HepG2 (cell line): ENCODE results near the gene PGGT1B. TPM values are rescaled to one million over a fixed set of nuclear protein-coding genes. Genes with fewer than 3 reads are reported as not detected.

ENCODE experiments used
- DNMT3B ChIP-seq: conservative IDR thresholded peaks from 2 replicates; pipeline ENCODE4 v1.6.1; 2016; ENCODE audit warnings: missing biosample characterization, control low read depth
- DPF2 ChIP-seq: sonication (generic); formaldehyde crosslinking; IDR thresholded peaks from 2 replicates; pipeline ENCODE4 v1.4.0; 2020; ENCODE audit warnings: mild to moderate bottlenecking, low read depth, missing genetic modification reagents, borderline replicate concordance
- ERF ChIP-seq: IDR thresholded peaks from 2 replicates; pipeline ENCODE4 v1.6.1; 2018; ENCODE audit warnings: missing biosample characterization, missing genetic modification reagents
- FIP1L1 ChIP-seq: fragments of 200-400 bp; formaldehyde crosslinking; IDR thresholded peaks from 2 replicates; pipeline ENCODE4 v1.6.1; 2018; ENCODE audit warnings: low read depth, mild to moderate bottlenecking, low read length, moderate library complexity, borderline replicate concordance; ENCODE audit not compliant: insufficient read depth
- FOSL1 ChIP-seq: sonication (generic); formaldehyde crosslinking; IDR thresholded peaks from 2 replicates; pipeline ENCODE4 v1.9.0; 2021; ENCODE audit warnings: missing genetic modification reagents, borderline replicate concordance
- FOXA3 ChIP-seq: IDR thresholded peaks from 2 replicates; pipeline ENCODE4 v1.6.1; 2016; ENCODE audit warnings: missing genetic modification reagents, missing compliant biosample characterization
- GZF1 ChIP-seq: sonication (generic); formaldehyde crosslinking; IDR thresholded peaks from 2 replicates; pipeline ENCODE4 v1.5.1; 2020; ENCODE audit warnings: mild to moderate bottlenecking, missing genetic modification reagents
- HDAC1 ChIP-seq: sonication (generic); formaldehyde crosslinking; IDR thresholded peaks from 2 replicates; pipeline ENCODE4 v1.5.1; 2020; ENCODE audit warnings: mild to moderate bottlenecking, missing genetic modification reagents
- HHEX ChIP-seq: IDR thresholded peaks from 2 replicates; pipeline ENCODE4 v1.6.1; 2016; ENCODE audit warnings: control low read depth
- HNRNPLL ChIP-seq: fragments of 200-400 bp; formaldehyde crosslinking; IDR thresholded peaks from 2 replicates; pipeline ENCODE4 v1.6.1; 2017; ENCODE audit warnings: mild to moderate bottlenecking, low read depth, low read length; ENCODE audit not compliant: poor library complexity, severe bottlenecking
- POLR2A ChIP-seq, 2 experiments: IDR thresholded peaks; 2 replicates each; pipeline ENCODE4 v1.6.1; 2011; ENCODE audit warnings: low read depth in 2 of 2, low read length in 2 of 2, mild to moderate bottlenecking in 1 of 2, moderate library complexity in 1 of 2; ENCODE audit not compliant: insufficient read depth in 1 of 2
- PTBP1 ChIP-seq: fragments of 200-400 bp; formaldehyde crosslinking; IDR thresholded peaks from 2 replicates; pipeline ENCODE4 v1.6.1; 2018; ENCODE audit warnings: low read length, low read depth; ENCODE audit not compliant: poor library complexity, severe bottlenecking
- SIN3A ChIP-seq: IDR thresholded peaks from 2 replicates; pipeline ENCODE4 v1.6.1; 2011; ENCODE audit warnings: low read depth, mild to moderate bottlenecking, control low read depth, low read length, borderline replicate concordance
- SMAD9 ChIP-seq: sonication (generic); formaldehyde crosslinking; IDR thresholded peaks from 2 replicates; pipeline ENCODE4 v1.5.1; 2020; ENCODE audit warnings: mild to moderate bottlenecking, missing genetic modification reagents
- SP140L ChIP-seq: sonication (generic); formaldehyde crosslinking; IDR thresholded peaks from 2 replicates; pipeline ENCODE4 v1.4.0; 2020; ENCODE audit warnings: missing genetic modification reagents, borderline replicate concordance
- TARDBP ChIP-seq: sonication (generic); formaldehyde crosslinking; IDR thresholded peaks from 2 replicates; pipeline ENCODE4 v1.8.0; 2022; ENCODE audit warnings: mild to moderate bottlenecking, missing genetic modification reagents
- TP53 ChIP-seq: sonication (generic); formaldehyde crosslinking; conservative IDR thresholded peaks from 2 replicates; pipeline ENCODE4 v1.4.0; 2020; ENCODE audit warnings: missing genetic modification reagents
- ZNF296 ChIP-seq: sonication (generic); formaldehyde crosslinking; conservative IDR thresholded peaks from 2 replicates; pipeline ENCODE4 v1.5.0; 2020; ENCODE audit warnings: mild to moderate bottlenecking, missing genetic modification reagents
- ZNF530 ChIP-seq: sonication (generic); formaldehyde crosslinking; IDR thresholded peaks from 2 replicates; pipeline ENCODE4 v1.5.0; 2020; ENCODE audit warnings: low read depth, mild to moderate bottlenecking, missing genetic modification reagents
- ZNF772 ChIP-seq: sonication (generic); formaldehyde crosslinking; IDR thresholded peaks from 2 replicates; pipeline ENCODE4 v1.5.0; 2020; ENCODE audit warnings: mild to moderate bottlenecking, missing genetic modification reagents
- ZNF816 ChIP-seq: sonication (generic); formaldehyde crosslinking; IDR thresholded peaks from 2 replicates; pipeline ENCODE4 v1.8.0; 2022; ENCODE audit warnings: missing genetic modification reagents, mild to moderate bottlenecking, borderline replicate concordance
- polyA plus RNA-seq, 8 experiments: library from polyadenylated mRNA; depleted of rRNA in 3 of 8; stranded (reverse) in 7 of 8; unstranded in 1 of 8; fragments of >200 nt; fragmentation: Illumina TruSeq in 4 of 8; extraction: Trizol in 4 of 8; gene quantifications; 2 replicates each; pipeline versions ENCODE4 v1.2.1 to v1.2.3, GENCODE V29; 2011 to 2016; ENCODE audit warnings: low read depth in 4 of 8, missing spikeins in 1 of 8, mixed read lengths in 1 of 8; ENCODE audit not compliant: insufficient read depth in 1 of 8
- total RNA-seq, 5 experiments: library from RNA; depleted of rRNA; stranded (reverse); fragments of >200 nt; fragmentation: Illumina TruSeq; extraction: Trizol; gene quantifications; 2 replicates each; pipeline ENCODE4 v1.2.3, GENCODE V29; 2016; ENCODE audit warnings: low read depth in 1 of 5
- TF ChIP-seq, protein P1 (sequence below): IDR thresholded peaks from 2 replicates; pipeline ENCODE4 v1.6.1; 2016; ENCODE audit warnings: low read depth, borderline replicate concordance
- TF ChIP-seq, protein P2 (sequence below): sonication (generic); formaldehyde crosslinking; IDR thresholded peaks from 2 replicates; pipeline ENCODE4 v1.5.1; 2020; ENCODE audit warnings: missing genetic modification reagents, mild to moderate bottlenecking, borderline replicate concordance
- TF ChIP-seq, protein P3 (sequence below): sonication (generic); formaldehyde crosslinking; IDR thresholded peaks from 2 replicates; pipeline ENCODE4 v1.4.0; 2020; ENCODE audit warnings: missing genetic modification reagents
- TF ChIP-seq, protein P4 (sequence below): sonication (generic); formaldehyde crosslinking; IDR thresholded peaks from 2 replicates; pipeline ENCODE4 v1.5.0; 2020; ENCODE audit warnings: mild to moderate bottlenecking, missing genetic modification reagents
- TF ChIP-seq, protein P5 (sequence below): fragments of 450-650 bp; IDR thresholded peaks from 2 replicates; pipeline ENCODE4 v1.6.1; 2016

Gene PGGT1B
- total and polyA plus RNA-seq, 2 of the 13 experiments (the other 11 are each of a cell fraction or from before 2014, with no cell fraction given), result 2.4 to 42.7 TPM

DNA sequence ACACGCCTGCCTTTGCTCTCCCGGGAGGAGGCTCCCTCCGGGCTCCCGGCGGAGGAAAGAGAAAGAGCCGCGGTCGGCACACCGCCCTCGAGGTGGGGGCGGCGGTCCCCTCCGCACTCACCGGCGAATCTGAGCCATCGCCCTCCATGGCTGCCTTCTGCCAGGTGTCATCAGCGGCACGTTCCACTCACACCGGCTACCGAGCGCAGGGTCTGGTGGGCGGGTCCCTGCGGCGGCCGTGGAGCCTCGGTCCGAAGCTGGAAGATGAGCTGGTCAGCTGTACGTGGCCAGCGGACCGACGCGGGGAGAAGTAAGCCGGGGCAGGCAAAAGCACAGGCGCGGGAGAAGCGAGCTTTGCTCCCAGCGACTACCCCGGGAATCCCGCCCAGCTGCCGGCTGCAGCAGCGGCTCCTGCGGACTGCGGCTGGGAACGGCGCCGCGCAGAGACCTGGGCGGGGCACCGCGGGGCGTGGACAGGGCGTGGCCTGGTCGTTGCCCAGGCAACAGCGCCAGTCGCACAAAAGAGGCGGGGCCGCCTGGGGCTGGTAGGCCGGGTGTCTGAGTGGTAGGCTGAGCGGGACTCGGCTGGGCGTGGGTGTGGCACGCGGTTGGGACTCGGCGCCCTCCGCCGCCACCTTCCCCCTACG, 93.1 kb downstream of the PGGT1B start, which contains the start of gene TRIM36 (continued):
- TF ChIP-seq HHEX, result no peak
- peak; percentile 58; the same call in 1 of the 2 replicates for TF ChIP-seq DNMT3B (CRISPR knock-in tag)
- TF ChIP-seq, protein P1, sequence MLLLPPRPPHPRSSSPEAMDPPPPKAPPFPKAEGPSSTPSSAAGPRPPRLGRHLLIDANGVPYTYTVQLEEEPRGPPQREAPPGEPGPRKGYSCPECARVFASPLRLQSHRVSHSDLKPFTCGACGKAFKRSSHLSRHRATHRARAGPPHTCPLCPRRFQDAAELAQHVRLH (CRISPR knock-in tag), result peak; percentile 88; the same call in 1 of the 2 replicates
- TF ChIP-seq FOSL1, result no peak
- peak; percentile 21; the same call in 1 of the 2 replicates for TF ChIP-seq FOXA3 (CRISPR knock-in tag)
- no peak for TF ChIP-seq SP140L (CRISPR knock-in tag)
- peak; percentile 82; the same call in 1 of the 2 replicates for TF ChIP-seq TARDBP (CRISPR knock-in tag)
- TF ChIP-seq SMAD9, result no peak
- TF ChIP-seq ZNF296, result 0 out of 2 replicates have a peak, but pooled peaks have one; percentile 34
- no peak for TF ChIP-seq GZF1 (CRISPR knock-in tag)
- TF ChIP-seq, protein P2, sequence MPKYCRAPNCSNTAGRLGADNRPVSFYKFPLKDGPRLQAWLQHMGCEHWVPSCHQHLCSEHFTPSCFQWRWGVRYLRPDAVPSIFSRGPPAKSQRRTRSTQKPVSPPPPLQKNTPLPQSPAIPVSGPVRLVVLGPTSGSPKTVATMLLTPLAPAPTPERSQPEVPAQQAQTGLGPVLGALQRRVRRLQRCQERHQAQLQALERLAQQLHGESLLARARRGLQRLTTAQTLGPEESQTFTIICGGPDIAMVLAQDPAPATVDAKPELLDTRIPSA, result no peak
- TF ChIP-seq, protein P3, sequence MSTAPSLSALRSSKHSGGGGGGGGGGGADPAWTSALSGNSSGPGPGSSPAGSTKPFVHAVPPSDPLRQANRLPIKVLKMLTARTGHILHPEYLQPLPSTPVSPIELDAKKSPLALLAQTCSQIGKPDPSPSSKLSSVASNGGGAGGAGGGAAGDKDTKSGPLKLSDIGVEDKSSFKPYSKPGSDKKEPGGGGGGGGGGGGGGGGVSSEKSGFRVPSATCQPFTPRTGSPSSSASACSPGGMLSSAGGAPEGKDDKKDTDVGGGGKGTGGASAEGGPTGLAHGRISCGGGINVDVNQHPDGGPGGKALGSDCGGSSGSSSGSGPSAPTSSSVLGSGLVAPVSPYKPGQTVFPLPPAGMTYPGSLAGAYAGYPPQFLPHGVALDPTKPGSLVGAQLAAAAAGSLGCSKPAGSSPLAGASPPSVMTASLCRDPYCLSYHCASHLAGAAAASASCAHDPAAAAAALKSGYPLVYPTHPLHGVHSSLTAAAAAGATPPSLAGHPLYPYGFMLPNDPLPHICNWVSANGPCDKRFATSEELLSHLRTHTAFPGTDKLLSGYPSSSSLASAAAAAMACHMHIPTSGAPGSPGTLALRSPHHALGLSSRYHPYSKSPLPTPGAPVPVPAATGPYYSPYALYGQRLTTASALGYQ (CRISPR knock-in tag), result no peak
- TF ChIP-seq ZNF816 (CRISPR knock-in tag), result no peak
- TF ChIP-seq POLR2A (IDR thresholded peaks at IDR 0.05; ENCODE audit: insufficient read depth in 1 of 2, low read depth in 2 of 2, low read length in 2 of 2), result peak; percentile 60 to 63; a peak in 3 of 4 replicates
- TF ChIP-seq FIP1L1, result no peak
- TF ChIP-seq SIN3A, result peak; percentile 31; the same call in 1 of the 2 replicates
- TF ChIP-seq TP53 (CRISPR knock-in tag), result no peak
- TF ChIP-seq HDAC1, result peak; percentile 83
- TF ChIP-seq ZNF530 (CRISPR knock-in tag), result no peak
- TF ChIP-seq DPF2 (CRISPR knock-in tag), result no peak
- TF ChIP-seq, protein P4, sequence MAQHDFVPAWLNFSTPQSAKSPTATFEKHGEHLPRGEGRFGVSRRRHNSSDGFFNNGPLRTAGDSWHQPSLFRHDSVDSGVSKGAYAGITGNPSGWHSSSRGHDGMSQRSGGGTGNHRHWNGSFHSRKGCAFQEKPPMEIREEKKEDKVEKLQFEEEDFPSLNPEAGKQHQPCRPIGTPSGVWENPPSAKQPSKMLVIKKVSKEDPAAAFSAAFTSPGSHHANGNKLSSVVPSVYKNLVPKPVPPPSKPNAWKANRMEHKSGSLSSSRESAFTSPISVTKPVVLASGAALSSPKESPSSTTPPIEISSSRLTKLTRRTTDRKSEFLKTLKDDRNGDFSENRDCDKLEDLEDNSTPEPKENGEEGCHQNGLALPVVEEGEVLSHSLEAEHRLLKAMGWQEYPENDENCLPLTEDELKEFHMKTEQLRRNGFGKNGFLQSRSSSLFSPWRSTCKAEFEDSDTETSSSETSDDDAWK (CRISPR knock-in tag), result no peak
- 0 out of 2 replicates have a peak, but pooled peaks have one; percentile 46 for TF ChIP-seq ERF
- TF ChIP-seq, protein P5, sequence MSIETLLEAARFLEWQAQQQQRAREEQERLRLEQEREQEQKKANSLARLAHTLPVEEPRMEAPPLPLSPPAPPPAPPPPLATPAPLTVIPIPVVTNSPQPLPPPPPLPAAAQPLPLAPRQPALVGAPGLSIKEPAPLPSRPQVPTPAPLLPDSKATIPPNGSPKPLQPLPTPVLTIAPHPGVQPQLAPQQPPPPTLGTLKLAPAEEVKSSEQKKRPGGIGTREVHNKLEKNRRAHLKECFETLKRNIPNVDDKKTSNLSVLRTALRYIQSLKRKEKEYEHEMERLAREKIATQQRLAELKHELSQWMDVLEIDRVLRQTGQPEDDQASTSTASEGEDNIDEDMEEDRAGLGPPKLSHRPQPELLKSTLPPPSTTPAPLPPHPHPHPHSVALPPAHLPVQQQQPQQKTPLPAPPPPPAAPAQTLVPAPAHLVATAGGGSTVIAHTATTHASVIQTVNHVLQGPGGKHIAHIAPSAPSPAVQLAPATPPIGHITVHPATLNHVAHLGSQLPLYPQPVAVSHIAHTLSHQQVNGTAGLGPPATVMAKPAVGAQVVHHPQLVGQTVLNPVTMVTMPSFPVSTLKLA, result no peak
- TF ChIP-seq HNRNPLL, result peak; percentile 98
- peak; percentile 82; the same call in 1 of the 2 replicates for TF ChIP-seq ZNF772
- TF ChIP-seq PTBP1, result no peak
